Mesodermal cell (in vitro differentiated cells): ENCODE data around the gene AKR1B1.

ENCODE experiments used
- H3K27ac ChIP-seq: 2 replicates; pipeline ENCODE4 v1.7.0; 2013; ENCODE audit warnings: mild to moderate bottlenecking, low read depth, low read length, moderate library complexity; ENCODE audit not compliant: severe bottlenecking
- H3K36me3 ChIP-seq: 2 replicates; pipeline ENCODE4 v1.7.1; 2013; ENCODE audit warnings: mild to moderate bottlenecking, low read length, moderate library complexity; ENCODE audit not compliant: control insufficient read depth, insufficient read depth
- H3K4me1 ChIP-seq: one replicate; pipeline ENCODE4 v1.7.1; 2013; ENCODE audit warnings: mild to moderate bottlenecking, low read length; ENCODE audit not compliant: insufficient read depth, control insufficient read depth, poor library complexity, severe bottlenecking
- H3K4me3 ChIP-seq: 2 replicates; pipeline ENCODE4 v1.7.0; 2013; ENCODE audit warnings: low read length, control low read depth, mild to moderate bottlenecking; ENCODE audit not compliant: insufficient read depth, poor library complexity, severe bottlenecking; ENCODE audit errors: extremely low read depth
- H3K9me3 ChIP-seq: 2 replicates; pipeline ENCODE4 v1.7.1; 2013; ENCODE audit warnings: mild to moderate bottlenecking, low read length, moderate library complexity; ENCODE audit not compliant: control insufficient read depth
- WGBS, 2 experiments: methylation state at CpG; one replicate each; pipeline ENCODE4 v1.1.5; 2013; ENCODE audit warnings: missing lambda C conversion rate in 2 of 2; ENCODE audit not compliant: insufficient coverage in 2 of 2; 5-methylcytosine and 5-hydroxymethylcytosine counted together

The AKR1B1 gene

DNA sequence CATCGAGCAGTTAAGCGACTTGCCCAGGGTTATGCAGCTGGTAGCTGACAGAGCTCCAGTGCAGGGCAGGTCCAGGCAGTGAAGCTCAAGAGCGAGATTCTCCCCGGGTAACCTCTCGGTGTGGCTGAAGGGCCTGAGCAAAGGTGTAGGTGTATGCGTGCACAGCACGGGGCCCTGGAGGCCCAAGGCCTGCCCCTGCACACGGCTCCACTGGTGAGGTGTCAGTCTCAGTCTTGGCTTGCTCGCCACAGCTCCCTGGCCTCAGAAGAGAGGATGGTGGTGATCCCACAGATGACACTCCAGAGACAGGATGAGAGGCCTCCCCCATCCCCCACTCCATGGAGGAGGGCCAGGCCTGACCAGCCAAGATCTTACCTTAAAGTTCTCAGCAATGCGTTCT lies 12.0 kb downstream of the AKR1B1 start:
- Histone ChIP-seq H3K36me3 (peaks cover 97% of the 10 kb centered on the region), H3K4me3 (no peak overlapping the region), H3K27ac (no peak overlapping the region), H3K9me3 (no peaks in the 10 kb centered on the region), H3K4me1 (peaks cover 17% of the 10 kb centered on the region)
- 99% methylated on average over 9 to 10 of the region's 10 CpGs for WGBS, 2 experiments

DNA sequence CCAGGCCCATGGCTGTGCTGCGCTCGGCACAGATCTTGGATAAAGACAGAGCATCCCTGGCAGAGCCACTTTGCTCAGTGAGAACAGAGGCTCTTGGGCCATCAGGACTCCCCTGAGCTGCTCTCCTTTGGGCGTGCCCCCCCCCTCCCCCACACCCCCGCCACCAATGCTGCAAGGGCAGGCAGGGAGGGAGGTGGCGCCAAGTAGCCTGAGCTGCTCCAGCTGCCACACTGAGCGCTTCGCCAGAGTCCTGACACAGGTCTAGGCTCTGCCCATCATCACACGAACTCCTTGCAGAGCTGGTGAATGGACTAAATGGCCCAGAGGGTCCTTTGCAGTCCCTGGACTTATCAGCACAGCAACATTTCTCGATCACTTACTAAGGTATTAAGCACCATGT lies 12.5 kb downstream of the AKR1B1 start:
- 92 to 97% methylated on average over 6 of the region's 9 CpGs for WGBS, 2 experiments
- Histone ChIP-seq H3K9me3 (no peaks in the 10 kb centered on the region), H3K4me1 (peaks cover 17% of the 10 kb centered on the region), H3K4me3 (no peak overlapping the region), H3K36me3 (peaks cover 97% of the 10 kb centered on the region), H3K27ac (no peak overlapping the region)

DNA sequence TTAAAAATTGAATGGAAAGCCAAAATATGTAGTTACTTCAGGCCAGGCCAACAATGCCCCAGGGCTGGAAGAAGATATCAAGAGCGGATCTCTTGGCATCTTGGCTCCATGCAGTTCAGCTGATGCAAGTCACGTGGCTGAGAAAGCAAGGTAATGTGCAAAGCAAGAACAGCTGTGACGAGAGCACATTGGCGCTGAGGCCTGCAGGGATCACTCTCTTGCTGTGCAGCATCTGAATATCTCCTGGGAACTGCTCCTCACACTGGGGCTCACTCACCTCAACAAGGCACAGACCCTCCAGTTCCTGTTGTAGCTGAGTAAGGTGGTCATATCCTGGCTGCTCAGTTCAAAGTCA lies 14.0 kb downstream of the AKR1B1 start:
- peaks cover 99% of the 10 kb centered on the region for H3K36me3 ChIP-seq
- H3K27ac ChIP-seq, result no peak overlapping the region

DNA sequence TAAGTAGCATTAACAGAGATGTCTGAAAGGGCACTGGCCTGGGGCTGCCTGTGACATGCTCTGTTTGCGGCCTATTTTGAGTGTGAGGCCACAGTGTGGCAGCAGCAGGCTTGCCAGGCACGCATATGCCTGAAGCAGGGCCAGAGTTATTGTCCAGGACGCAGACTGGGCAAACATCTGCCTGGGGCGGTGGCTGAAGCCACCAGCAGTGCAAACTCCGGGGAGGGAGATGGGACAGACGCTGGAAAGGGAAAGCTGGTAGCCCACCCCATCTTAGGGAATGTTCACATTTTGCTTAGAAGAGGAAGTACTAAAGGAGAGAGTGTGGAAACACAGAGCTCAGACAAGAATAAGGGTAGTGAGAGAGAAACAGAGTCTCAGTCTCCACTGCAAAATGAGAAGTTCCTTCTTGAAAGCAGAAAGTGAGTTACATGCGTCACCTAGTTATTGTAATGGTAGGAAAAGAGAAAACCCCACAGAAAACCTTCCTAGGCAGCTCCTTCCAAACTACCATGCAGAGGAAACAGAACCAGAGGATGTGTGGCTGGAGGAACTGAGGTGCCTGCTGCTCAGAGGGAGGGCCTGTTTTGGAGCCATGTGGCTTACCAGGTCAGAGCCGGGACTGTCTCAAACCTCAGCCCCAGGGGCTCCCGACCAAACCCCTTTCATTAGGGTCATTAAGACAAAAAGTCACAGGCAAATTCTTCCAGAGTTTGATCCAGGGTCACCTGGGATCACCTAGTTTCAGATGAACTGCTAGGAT lies 14.5 kb downstream of the AKR1B1 start:
- peaks cover 99% of the 10 kb centered on the region for H3K36me3 ChIP-seq

More for the DNA sequence above, 14.0 kb downstream of the AKR1B1 start:
- peaks cover 17% of the 10 kb centered on the region for H3K4me1 ChIP-seq
- H3K4me3 ChIP-seq, result no peak overlapping the region
- 94 to 98% methylated on average over 4 of the region's 4 CpGs for WGBS, 2 experiments
- H3K9me3 ChIP-seq, result no peaks in the 10 kb centered on the region

DNA sequence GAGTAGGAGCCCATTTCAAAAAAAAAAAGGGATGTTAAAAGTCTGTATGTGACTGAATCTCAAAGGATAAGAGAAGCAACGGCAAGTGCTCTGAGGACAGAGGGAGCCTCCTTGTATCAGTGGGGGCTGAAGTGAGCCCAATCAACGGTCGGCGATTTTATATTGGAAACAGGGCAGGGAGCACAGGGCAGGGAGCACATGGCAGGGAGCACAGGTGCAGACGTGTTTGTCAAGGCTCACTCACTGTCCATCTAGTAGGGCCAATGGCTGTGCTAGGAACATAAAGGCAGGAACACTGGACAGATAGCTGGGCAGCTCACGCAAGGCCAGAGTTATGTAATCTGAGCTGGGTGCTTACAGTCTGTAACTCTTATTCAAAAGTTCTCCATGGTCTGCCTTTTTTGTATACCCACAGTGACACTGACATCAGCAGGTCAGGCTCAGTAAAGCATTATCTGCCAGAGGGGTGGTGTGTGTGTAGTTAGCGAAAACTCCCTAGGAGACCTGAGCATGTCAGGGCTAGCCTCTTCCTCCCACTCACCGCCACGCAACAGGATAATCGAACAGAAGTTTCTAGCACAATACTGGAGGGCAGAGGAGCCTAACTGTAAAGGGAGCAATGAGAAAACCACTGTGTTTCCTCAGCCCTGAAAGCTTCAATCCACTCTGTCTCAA lies 15.4 kb downstream of the AKR1B1 start:
- Histone ChIP-seq H3K27ac (no peak overlapping the region), H3K9me3 (no peaks in the 10 kb centered on the region), H3K4me3 (no peak overlapping the region), H3K4me1 (peaks cover 11% of the 10 kb centered on the region), H3K36me3 (peaks cover 91% of the 10 kb centered on the region)
- WGBS, 2 experiments, result 90 to 95% methylated on average over 6 to 9 of the region's 10 CpGs

More for the DNA sequence above, 14.5 kb downstream of the AKR1B1 start:
- no peak overlapping the region for H3K4me3 ChIP-seq
- H3K9me3 ChIP-seq, result no peaks in the 10 kb centered on the region
- peak overlapping the region; percentile 23 for H3K27ac ChIP-seq
- H3K4me1 ChIP-seq, result peaks cover 17% of the 10 kb centered on the region
- WGBS, 2 experiments, result 95 to 98% methylated on average over 8 of the region's 9 CpGs

DNA sequence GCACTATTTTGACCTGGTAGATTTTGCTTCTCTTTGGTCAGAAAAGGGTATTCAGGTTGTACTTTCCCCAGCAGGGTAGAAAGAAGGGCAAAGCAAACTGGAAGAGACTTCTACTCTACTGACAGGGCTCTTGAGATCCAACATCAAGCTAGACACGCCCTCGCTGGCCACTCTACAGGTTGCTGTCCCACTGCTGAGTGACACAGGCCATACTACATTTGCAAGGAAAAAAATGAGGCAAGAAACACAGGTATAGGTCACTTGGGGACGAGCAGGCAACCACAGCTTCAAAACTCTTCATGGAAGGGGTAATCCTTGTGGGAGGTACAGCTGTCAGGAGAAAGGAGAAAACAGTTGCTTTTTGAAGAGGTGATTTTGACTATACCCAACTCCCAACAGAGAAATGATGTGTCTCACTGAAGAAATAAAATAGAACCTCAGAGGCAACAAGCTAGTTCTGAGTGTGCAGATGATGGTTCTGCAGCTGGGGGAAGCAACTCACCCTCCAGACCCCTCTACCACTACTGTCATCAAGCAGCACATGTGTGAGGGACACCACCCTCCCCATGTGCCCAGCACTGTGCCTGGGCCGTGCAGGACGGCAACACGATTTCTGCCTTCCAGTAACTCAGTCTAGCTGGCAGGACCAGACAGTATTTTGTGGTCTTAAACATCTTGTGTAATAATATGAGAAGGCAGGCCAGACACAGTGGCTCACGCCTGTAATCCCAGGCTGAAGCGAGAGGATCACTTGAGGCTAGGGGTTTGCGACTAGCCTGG lies 16.3 kb downstream of the AKR1B1 start:
- H3K9me3 ChIP-seq, result no peaks in the 10 kb centered on the region
- 90 to 95% methylated on average over 7 to 9 of the region's 9 CpGs for WGBS, 2 experiments
- H3K27ac ChIP-seq, result no peak overlapping the region
- H3K36me3 ChIP-seq, result peaks cover 82% of the 10 kb centered on the region
- peaks cover 4% of the 10 kb centered on the region for H3K4me1 ChIP-seq
- H3K4me3 ChIP-seq, result no peak overlapping the region

DNA sequence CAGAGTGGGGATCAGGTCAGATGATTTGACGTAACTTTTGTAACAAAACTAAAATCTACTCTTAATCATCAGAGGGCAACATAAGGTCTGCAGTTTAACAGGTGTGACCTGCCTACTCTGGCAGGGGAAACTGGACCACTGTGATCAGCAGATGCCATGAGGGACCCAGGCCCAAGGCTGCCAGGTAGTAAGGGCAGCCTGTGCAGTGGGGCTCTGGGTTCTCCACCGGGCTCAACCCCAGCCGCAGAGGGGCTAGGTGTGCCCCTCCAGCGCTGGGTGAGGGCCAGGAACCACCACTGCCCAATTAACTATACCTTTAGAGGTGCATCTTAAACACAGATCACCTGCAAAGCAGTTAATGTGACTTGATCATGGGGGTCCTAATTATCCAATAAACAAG lies 17.6 kb downstream of the AKR1B1 start:
- no peak overlapping the region for H3K27ac ChIP-seq
- no peaks in the 10 kb centered on the region for H3K4me1 ChIP-seq
- peaks cover 69% of the 10 kb centered on the region for H3K36me3 ChIP-seq
- no peak overlapping the region for H3K4me3 ChIP-seq
- WGBS, 2 experiments, result 90% methylated on average over 2 of the region's 4 CpGs
- no peaks in the 10 kb centered on the region for H3K9me3 ChIP-seq

DNA sequence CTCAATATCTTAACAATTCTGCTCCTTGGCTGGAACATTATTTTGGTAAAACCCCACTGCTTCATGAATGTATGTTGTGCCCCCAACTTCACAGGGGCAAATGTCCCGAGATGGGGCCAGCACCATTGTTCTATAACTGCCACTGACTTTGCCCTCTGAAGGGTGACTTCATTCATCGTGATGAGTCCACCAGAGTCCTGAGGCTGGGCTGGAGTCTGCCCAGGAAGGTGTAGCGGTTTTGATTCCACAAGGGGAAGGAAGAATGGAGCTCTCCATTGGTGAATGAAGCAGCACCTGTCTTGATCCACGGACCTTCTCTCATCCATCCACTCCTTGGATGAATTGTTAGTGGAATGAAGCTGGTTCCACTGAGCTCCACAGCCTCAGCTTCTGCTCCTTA lies 18.4 kb downstream of the AKR1B1 start:
- 94 to 100% methylated on average over 4 of the region's 4 CpGs for WGBS, 2 experiments
- H3K4me3 ChIP-seq, result no peak overlapping the region
- H3K36me3 ChIP-seq, result peaks cover 61% of the 10 kb centered on the region
- H3K9me3 ChIP-seq, result no peaks in the 10 kb centered on the region
- no peaks in the 10 kb centered on the region for H3K4me1 ChIP-seq
- H3K27ac ChIP-seq, result no peak overlapping the region

DNA sequence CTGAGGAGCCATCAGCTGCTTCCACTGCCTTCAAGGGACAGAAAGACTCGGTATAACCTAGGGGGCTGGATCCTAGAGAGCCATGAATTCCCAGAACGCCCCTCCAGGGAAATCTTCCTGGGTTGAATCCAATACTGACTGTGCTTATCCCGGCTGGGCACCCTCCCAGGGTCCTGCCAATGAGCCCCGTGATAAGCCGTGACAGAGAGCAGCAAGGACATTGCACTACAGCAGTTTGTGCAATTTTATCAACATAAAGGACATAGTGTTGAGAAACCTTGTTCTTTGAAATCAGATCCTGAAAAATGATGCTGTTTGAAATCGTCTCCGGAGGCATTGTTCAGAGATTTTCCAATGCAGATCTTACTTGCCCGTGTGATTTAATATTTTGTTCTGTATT lies 18.8 kb downstream of the AKR1B1 start:
- Histone ChIP-seq H3K4me3 (no peak overlapping the region), H3K27ac (no peak overlapping the region), H3K4me1 (no peaks in the 10 kb centered on the region), H3K36me3 (peaks cover 57% of the 10 kb centered on the region), H3K9me3 (no peaks in the 10 kb centered on the region)
- WGBS, 2 experiments, result 73 to 97% methylated on average over 4 to 7 of the region's 8 CpGs

DNA sequence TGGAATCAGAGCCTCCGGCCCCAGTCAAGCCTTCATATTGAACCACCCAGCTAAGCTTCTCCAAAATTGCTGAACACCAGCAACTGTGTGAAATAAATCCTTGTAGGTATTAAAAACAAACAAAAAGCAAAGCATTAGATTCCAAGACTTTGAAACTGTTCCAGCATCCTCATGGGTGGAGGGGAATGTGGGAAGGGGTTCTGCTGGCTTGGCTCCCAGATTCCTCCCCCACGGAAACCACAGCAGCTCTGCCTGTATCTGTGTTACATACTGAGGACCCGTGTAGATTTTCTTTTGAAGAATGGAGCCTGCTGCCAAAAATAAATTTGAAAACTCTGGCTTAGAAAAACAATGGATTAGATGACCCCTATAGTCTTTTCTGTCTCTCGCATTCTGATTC lies 20.0 kb downstream of the AKR1B1 start:
- WGBS, 2 experiments, result 93 to 100% methylated on average over 1 to 4 of the region's 4 CpGs
- no peak overlapping the region for H3K27ac ChIP-seq
- H3K36me3 ChIP-seq, result peaks cover 46% of the 10 kb centered on the region
- H3K4me3 ChIP-seq, result no peak overlapping the region
- no peaks in the 10 kb centered on the region for H3K4me1 ChIP-seq
- no peaks in the 10 kb centered on the region for H3K9me3 ChIP-seq
